Fibroblast of the aortic adventitia (primary cell): ENCODE data around the gene PALLD. TPM values are rescaled to one million over a fixed set of nuclear protein-coding genes. Genes with fewer than 3 reads are reported as not detected.

Source experiments
- DNase-seq: peaks from one replicate; pipeline ENCODE4 v3.0.0-alpha.2; 2010; ENCODE audit warnings: low read depth
- H3K4me3 ChIP-seq: 2 replicates; pipeline ENCODE4 v1.5.1; 2011; ENCODE audit warnings: low read depth, mild to moderate bottlenecking, control low read depth, low read length, moderate library complexity
- total RNA-seq: library from RNA; depleted of rRNA; stranded (reverse); fragments of >200 nt; gene quantifications from 2 replicates; pipeline ENCODE4 v1.2.3, GENCODE V29; 2012; ENCODE audit warnings: low replicate concordance
- TF ChIP-seq, protein P1 (sequence below): IDR thresholded peaks from 2 replicates; pipeline ENCODE4 v1.5.1; 2011; ENCODE audit warnings: mild to moderate bottlenecking, low read length, control low read depth, inconsistent platforms; ENCODE audit not compliant: insufficient read depth

The PALLD gene
- total RNA-seq, 1 donor, result 52.1 TPM

DNA sequence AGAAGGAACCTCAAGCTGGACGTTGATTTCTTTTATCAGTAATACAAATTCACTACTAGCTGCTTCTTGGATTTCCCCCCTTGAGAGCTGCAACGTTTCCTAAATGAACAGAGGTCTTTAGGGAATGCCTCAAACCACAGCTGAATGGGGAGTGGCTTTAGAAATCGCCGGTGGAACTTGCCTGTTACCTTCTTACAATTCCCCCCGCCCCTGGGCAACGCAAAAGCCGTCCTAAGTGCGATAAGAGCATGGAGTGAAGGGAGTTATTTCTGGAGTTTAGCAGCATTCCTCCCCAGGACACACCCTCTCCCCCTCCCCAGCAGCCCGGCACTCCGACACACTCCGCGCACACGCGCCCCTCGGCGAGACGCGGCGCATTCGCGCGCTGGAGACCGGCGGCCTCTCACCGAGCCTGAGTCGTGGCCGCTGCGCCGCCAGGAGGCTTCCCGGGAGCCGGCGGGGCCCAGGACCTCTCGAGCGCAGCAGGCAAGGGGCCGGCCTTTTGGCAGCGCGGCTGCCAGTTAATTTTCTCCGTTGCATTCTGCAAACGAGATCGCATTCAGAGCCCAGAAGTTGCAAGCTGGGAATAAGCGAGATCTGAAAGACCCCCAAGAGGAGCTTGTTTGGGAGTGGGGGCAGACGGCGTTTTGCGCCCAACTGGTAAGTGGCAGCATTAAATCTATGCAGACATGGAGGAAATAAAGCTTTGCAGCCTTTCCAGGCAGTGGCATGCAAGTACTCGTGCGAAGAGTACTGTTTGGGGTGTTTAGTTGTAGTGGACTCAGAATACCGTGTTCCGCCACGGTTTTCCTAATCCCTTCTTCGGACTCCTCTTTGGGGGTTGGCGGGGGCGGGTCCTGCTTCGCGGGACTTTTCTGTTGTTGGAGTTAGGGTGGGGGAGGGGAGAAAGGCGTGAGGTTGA, 134.7 kb downstream of the PALLD start:
- H3K4me3 ChIP-seq, result peak overlapping the region; percentile 76
- DNase-seq, result peak; percentile 56
- TF ChIP-seq, protein P1, sequence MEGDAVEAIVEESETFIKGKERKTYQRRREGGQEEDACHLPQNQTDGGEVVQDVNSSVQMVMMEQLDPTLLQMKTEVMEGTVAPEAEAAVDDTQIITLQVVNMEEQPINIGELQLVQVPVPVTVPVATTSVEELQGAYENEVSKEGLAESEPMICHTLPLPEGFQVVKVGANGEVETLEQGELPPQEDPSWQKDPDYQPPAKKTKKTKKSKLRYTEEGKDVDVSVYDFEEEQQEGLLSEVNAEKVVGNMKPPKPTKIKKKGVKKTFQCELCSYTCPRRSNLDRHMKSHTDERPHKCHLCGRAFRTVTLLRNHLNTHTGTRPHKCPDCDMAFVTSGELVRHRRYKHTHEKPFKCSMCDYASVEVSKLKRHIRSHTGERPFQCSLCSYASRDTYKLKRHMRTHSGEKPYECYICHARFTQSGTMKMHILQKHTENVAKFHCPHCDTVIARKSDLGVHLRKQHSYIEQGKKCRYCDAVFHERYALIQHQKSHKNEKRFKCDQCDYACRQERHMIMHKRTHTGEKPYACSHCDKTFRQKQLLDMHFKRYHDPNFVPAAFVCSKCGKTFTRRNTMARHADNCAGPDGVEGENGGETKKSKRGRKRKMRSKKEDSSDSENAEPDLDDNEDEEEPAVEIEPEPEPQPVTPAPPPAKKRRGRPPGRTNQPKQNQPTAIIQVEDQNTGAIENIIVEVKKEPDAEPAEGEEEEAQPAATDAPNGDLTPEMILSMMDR, result peak; percentile 52

DNA sequence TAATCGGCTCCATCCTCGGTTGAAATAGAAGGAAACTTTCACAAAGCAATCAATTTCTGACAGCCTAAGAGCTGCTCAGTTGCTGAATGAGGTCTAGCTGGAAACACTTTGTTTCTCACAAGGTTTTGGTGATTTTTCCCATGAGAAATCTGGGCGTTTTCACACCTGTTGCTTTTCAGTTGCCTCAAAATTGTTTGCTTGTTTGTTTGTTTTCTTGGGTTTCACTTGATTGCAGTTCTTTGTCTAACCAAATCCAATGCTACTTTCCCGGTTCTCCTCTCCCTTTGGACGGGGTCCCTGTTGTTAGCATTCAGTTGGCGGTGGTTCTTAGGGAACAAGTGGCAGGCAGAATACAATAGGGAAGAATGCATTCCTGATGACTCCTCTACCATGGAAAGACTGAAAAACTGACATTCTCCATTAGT, 135.5 kb downstream of the PALLD start:
- peak overlapping the region; percentile 76 for H3K4me3 ChIP-seq
- TF ChIP-seq, protein P1, result no peak
- DNase-seq, result peak; percentile 58

DNA sequence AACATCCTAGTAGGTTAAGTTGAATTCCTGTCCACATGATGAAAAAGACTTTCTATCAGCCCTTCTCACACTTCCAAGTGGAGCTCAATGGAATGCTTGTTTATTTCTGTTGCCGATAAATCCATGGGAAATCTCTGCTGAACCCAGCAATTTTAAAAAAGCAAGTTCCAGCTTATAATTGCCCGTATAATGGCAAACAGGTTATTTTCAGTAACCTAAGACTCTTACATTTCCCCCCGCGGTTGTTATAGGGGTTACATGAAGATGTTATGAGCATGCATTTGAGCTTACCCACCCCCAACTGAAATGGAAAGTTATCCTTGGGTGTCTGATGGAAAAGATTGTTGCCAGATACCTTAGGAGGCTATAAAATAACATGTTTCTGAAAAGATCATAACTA, 136.2 kb downstream of the PALLD start:
- peak overlapping the region; percentile 76 for H3K4me3 ChIP-seq
- DNase-seq, result no peak
- TF ChIP-seq, protein P1, result no peak

DNA sequence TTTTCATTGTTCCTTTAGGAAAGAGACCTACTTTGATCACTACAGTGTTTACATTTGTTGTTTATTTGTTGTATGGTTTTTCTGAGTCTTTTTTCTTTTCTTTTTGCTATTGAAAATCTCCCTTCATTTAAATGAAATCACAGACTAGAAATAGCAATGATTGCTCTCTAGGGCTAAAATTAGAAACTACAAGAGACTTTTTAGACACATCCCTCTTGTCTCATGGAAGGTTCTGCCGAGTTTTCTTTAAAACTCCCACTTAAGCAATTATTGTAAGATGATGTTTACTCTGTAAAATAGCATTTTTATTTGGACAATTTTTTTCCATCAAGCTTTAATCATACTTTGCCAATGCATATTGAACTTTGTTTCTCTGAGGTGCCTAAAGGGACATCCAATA, 136.6 kb downstream of the PALLD start:
- TF ChIP-seq, protein P1, result no peak
- H3K4me3 ChIP-seq, result no peak overlapping the region

DNA sequence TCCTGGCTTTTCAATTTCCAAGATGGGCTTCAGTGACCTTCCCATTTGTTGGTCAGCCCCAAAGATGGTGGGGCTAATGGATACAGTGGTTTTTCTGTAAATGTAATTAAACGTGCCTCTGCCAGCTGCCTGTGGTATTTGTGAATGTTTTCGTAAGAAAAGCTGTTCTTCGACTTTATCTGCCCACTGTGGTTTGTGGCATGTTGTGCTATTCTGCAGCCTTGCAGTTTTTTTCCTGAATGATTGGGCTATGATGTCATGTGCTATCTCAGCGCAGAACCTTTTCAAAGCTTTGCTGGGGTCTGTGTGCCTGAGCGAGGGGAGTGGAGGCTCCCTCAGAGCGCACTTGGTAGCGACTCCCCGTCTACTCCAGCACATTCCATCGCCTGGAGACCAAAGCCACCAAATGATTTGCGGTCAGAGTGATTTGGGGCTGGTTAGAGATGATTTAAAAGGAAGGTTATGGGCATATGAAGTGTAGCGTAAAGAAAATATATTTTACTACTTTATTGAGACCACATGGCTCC, 137.5 kb downstream of the PALLD start:
- DNase-seq, result peak; percentile 89
- TF ChIP-seq, protein P1, result no peak
- no peak overlapping the region for H3K4me3 ChIP-seq

More for the DNA sequence above, 136.6 kb downstream of the PALLD start:
- no peak for DNase-seq

DNA sequence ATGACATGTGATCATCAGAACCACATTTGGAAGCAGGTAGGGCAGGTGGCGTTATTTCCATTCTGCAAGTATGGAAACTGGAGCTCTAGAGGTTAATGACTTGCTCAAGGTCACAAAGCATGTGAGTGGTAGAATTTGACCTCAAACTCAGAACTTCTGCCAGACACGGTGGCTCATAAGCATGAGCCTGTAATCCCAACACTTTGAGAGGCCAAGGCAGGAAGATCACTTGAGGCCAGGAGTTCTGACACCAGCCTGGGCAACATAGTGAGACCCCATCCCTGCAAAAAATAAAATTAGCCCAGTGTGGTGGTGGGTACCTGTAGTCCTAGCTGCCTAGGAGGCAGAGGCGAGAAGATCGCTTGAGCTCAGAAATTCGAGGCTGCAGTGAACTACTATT, 139.2 kb downstream of the PALLD start:
- DNase-seq, result no peak
- TF ChIP-seq, protein P1, result no peak
- no peak overlapping the region for H3K4me3 ChIP-seq
